Activated CD8-positive, alpha-beta T cell treated with anti-CD3 and anti-CD28 coated beads for 36 hours (primary cell): ENCODE measurements around the gene ALDH5A1. TPM values are rescaled to one million over a fixed set of nuclear protein-coding genes. Genes with fewer than 3 reads are reported as not detected.

Experiments used
- ATAC-seq: fragments of 200-7000 bp; cut with Tn5 transposase; one replicate; pipeline ENCODE4 v1.10.0; 2021; ENCODE audit warnings: mild to moderate bottlenecking, moderate library complexity
- CTCF ChIA-PET: fragments of 350-600 bp; sonication (Branson Sonifier 250); formaldehyde crosslinking; loops from one replicate; lab custom pipeline; 2021; ENCODE audit warnings: antibody characterized with exemption; lab: Charles Lee
- POLR2A ChIA-PET: fragments of 350-600 bp; sonication (Branson Sonifier 250); formaldehyde crosslinking; loops from one replicate; lab custom pipeline; 2021; ENCODE audit warnings: antibody characterized with exemption; lab: Charles Lee
- DNase-seq: peaks from one replicate; pipeline ENCODE4 v3.0.0-alpha.2; 2020
- H3K27ac Mint-ChIP-seq: one replicate; pipeline ENCODE4 v1.8.0; 2021; ENCODE audit warnings: mild to moderate bottlenecking, mixed read lengths
- H3K27me3 Mint-ChIP-seq: one replicate; pipeline ENCODE4 v1.8.0; 2021; ENCODE audit warnings: mixed read lengths
- H3K36me3 Mint-ChIP-seq: one replicate; pipeline ENCODE4 v1.8.0; 2021; ENCODE audit warnings: low read depth, mixed read lengths
- H3K4me1 Mint-ChIP-seq: one replicate; pipeline ENCODE4 v1.8.0; 2021; ENCODE audit warnings: low read depth, mixed read lengths
- H3K4me3 Mint-ChIP-seq: one replicate; pipeline ENCODE4 v1.8.0; 2021; ENCODE audit warnings: mild to moderate bottlenecking, moderate library complexity, mixed read lengths
- H3K9me3 Mint-ChIP-seq: one replicate; pipeline ENCODE4 v1.8.0; 2021; ENCODE audit warnings: mixed read lengths
- intact Hi-C: fragments of 100-400 bp; cut with micrococcal nuclease; formaldehyde crosslinking; loops from one replicate; pipeline ENCODE4 v1.10.0; 2022
- total RNA-seq, 2 experiments: library from RNA; stranded (reverse); gene quantifications; one replicate each; pipeline ENCODE4 v1.2.3, GENCODE V29; 2021
- TF ChIP-seq, protein P1 (sequence below): fragments of 200-600 bp; IDR thresholded peaks from one replicate; pipeline ENCODE4 v1.8.0; 2022; ENCODE audit warnings: antibody characterized with exemption, mild to moderate bottlenecking

The ALDH5A1 gene
- total RNA-seq, 2 experiments from 2014 or later = 20.7 to 20.8 TPM

GRCh38 chr6:24481449-24481848 lies 13.3 kb upstream of the ALDH5A1 start:
- DNase-seq = no peak
- intact Hi-C loops = no loop called here

GRCh38 chr6:24484657-24485323 lies 10.0 kb upstream of the ALDH5A1 start:
- TF ChIP-seq, protein P1, sequence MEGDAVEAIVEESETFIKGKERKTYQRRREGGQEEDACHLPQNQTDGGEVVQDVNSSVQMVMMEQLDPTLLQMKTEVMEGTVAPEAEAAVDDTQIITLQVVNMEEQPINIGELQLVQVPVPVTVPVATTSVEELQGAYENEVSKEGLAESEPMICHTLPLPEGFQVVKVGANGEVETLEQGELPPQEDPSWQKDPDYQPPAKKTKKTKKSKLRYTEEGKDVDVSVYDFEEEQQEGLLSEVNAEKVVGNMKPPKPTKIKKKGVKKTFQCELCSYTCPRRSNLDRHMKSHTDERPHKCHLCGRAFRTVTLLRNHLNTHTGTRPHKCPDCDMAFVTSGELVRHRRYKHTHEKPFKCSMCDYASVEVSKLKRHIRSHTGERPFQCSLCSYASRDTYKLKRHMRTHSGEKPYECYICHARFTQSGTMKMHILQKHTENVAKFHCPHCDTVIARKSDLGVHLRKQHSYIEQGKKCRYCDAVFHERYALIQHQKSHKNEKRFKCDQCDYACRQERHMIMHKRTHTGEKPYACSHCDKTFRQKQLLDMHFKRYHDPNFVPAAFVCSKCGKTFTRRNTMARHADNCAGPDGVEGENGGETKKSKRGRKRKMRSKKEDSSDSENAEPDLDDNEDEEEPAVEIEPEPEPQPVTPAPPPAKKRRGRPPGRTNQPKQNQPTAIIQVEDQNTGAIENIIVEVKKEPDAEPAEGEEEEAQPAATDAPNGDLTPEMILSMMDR = no peak
- Mint-ChIP-seq H3K27ac (no peak overlapping the region), H3K9me3 (no peaks in the 10 kb centered on the region), H3K27me3 (no peaks in the 10 kb centered on the region), H3K36me3 (no peaks in the 10 kb centered on the region), H3K4me3 (no peak overlapping the region), H3K4me1 (no peaks in the 10 kb centered on the region)
- DNase-seq (no peak), ATAC-seq (no peak)
- ChIA-PET POLR2A (no interaction called here), CTCF (interaction anchor here (1.2 to 1.3 kb wide), 2 partner anchors 10 to 13 kb away, joined by 3 to 5 read pairs; partner anchors contain the start of gene ALDH5A1)
- intact Hi-C loops = no loop called here

More at GRCh38 chr6:24481449-24481848, 13.3 kb upstream of the ALDH5A1 start:
- ChIA-PET POLR2A (interaction anchor here (1.1 kb wide), 1 partner anchor 12 kb away, joined by 3 read pairs; no protein-coding TSS in a partner anchor), CTCF (interaction anchor here (0.6 to 2.2 kb wide), 2 partner anchors 13 to 51 kb away, joined by 3 to 11 read pairs; partner anchors contain the start of gene ALDH5A1)
- Mint-ChIP-seq H3K27ac (no peak overlapping the region), H3K9me3 (no peaks in the 10 kb centered on the region), H3K27me3 (no peaks in the 10 kb centered on the region), H3K36me3 (no peaks in the 10 kb centered on the region), H3K4me1 (no peaks in the 10 kb centered on the region), H3K4me3 (no peak overlapping the region)
- no peak for ATAC-seq
- TF ChIP-seq, protein P1 = no peak

DNA sequence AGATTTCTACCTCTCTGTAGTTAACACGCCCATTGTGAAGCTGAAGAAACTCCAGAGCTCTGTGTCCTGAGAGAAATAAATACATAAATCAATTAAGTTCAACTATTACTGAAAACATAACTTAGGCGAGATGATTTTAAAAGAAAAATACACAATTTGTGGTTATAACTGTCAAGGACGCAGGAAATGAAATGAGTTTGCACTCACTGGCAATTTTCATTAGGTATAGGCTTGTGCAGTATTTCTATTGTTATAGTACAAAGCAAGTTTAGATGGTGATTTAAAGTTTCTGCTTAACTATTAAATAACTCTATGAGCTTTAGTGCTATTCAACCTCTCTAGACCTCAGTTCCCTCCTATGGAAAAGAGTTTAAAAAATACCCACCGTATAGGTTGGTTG lies 8.7 kb upstream of the ALDH5A1 start:
- no peak for DNase-seq
- ChIA-PET CTCF (interaction anchor here (1.2 kb wide), 2 partner anchors 9 to 11 kb away, joined by 3 read pairs; partner anchors contain the start of gene ALDH5A1), POLR2A (interaction anchor here (1.0 kb wide), 1 partner anchor 12 kb away, joined by 5 read pairs; no protein-coding TSS in a partner anchor)
- no peaks in the 10 kb centered on the region for H3K36me3 Mint-ChIP-seq
- no peak for ATAC-seq
- no peaks in the 10 kb centered on the region for H3K4me1 Mint-ChIP-seq
- no peak overlapping the region for H3K4me3 Mint-ChIP-seq
- H3K9me3 Mint-ChIP-seq = no peaks in the 10 kb centered on the region
- H3K27me3 Mint-ChIP-seq = no peaks in the 10 kb centered on the region
- TF ChIP-seq, protein P1 = no peak
- H3K27ac Mint-ChIP-seq = no peak overlapping the region
- intact Hi-C loops = no loop called here

GRCh38 chr6:24489470-24489869 lies 5.3 kb upstream of the ALDH5A1 start, which contains the start of gene GPLD1:
GPLD1 (minus strand) TSS chr6:24489578; CDS start chr6:24489511, 67 bp downstream.
- CTCF ChIA-PET = no interaction called here
- H3K9me3 Mint-ChIP-seq = no peaks in the 10 kb centered on the region
- no peak for DNase-seq
- H3K27ac Mint-ChIP-seq = no peak within 1 kb of the TSS
- no peak within 1 kb of the TSS for H3K4me3 Mint-ChIP-seq
- TF ChIP-seq, protein P1 = no peak
- POLR2A ChIA-PET = no interaction called here
- H3K27me3 Mint-ChIP-seq = no peaks in the 10 kb centered on the region
- ATAC-seq = no peak
- H3K36me3 Mint-ChIP-seq = no peaks in the 10 kb centered on the region
- peaks cover 9% of the 10 kb centered on the region for H3K4me1 Mint-ChIP-seq
- intact Hi-C loops = no loop called here

DNA sequence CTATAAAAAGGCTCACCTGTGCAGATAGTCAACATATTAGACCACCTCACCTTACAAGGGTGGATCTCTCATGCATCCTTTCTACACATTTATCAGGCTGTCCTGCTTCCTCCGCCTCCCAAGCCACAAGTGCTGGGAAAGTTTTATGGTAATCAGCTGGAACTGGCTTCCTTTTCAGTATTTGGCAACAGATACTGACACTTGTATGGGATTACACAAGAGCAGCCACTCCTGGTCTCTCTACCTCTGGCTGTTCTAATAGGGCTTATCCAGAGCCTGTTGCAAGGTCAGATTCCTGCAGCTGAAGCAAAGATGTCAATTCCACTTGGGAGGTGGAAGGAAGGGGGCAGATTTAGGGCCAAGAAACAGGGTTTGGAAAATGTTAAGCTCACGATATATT lies 4.9 kb upstream of the ALDH5A1 start:
- CTCF ChIA-PET = no interaction called here
- Mint-ChIP-seq H3K27me3 (no peaks in the 10 kb centered on the region), H3K4me1 (peaks cover 9% of the 10 kb centered on the region), H3K36me3 (no peaks in the 10 kb centered on the region), H3K27ac (no peak overlapping the region), H3K4me3 (no peak overlapping the region), H3K9me3 (no peaks in the 10 kb centered on the region)
- TF ChIP-seq, protein P1 = no peak
- DNase-seq (no peak), ATAC-seq (no peak)
- POLR2A ChIA-PET = no interaction called here
- intact Hi-C loops = no loop called here
